Measurements from ENCODE around the gene DELE1. TPM values are rescaled to one million over a fixed set of nuclear protein-coding genes. Genes with fewer than 3 reads are reported as not detected.

DELE1 gene
- total RNA-seq, 1 donor from 2014 or later, result 73.3 TPM

GRCh38 chr5:141945511-141946051, 21.9 kb downstream of the DELE1 start:
- intact Hi-C loops (cut with DNase I), result no loop called here
- peak; percentile 49 for ATAC-seq
- no peak for DNase-seq (ENCODE audit: low spot score)

GRCh38 chr5:141947316-141947715, 23.6 kb downstream of the DELE1 start:
- DNase-seq (ENCODE audit: low spot score), result no peak
- ATAC-seq, result no peak
- intact Hi-C loops (cut with DNase I), result no loop called here

GRCh38 chr5:141948812-141949211, 25.1 kb downstream of the DELE1 start:
- intact Hi-C loops (cut with DNase I), result no loop called here
- DNase-seq (ENCODE audit: low spot score) (no peak), ATAC-seq (no peak)

GRCh38 chr5:141949511-141949910, 25.8 kb downstream of the DELE1 start:
- ATAC-seq (no peak), DNase-seq (ENCODE audit: low spot score) (no peak)
- intact Hi-C loops (cut with DNase I), result no loop called here

- DNase-seq (ENCODE audit: low spot score) (no peak), ATAC-seq (no peak)
- intact Hi-C loops (cut with DNase I), result no loop called here
These were observed 26.7 kb downstream of the DELE1 start for GRCh38 chr5:141950207-141951005.

GRCh38 chr5:141951332-141951781, 27.7 kb downstream of the DELE1 start:
- ATAC-seq, result no peak
- intact Hi-C loops (cut with DNase I), result no loop called here
- no peak for DNase-seq (ENCODE audit: low spot score)

GRCh38 chr5:141952020-141952419, 28.3 kb downstream of the DELE1 start:
- intact Hi-C loops (cut with DNase I), result no loop called here
- ATAC-seq (no peak), DNase-seq (ENCODE audit: low spot score) (no peak)

GRCh38 chr5:141954194-141954593, 30.5 kb downstream of the DELE1 start:
- ATAC-seq, result no peak
- intact Hi-C loops (cut with DNase I), result no loop called here
- DNase-seq (ENCODE audit: low spot score), result no peak

GRCh38 chr5:141957367-141957996, 33.8 kb downstream of the DELE1 start:
- no peak for DNase-seq (ENCODE audit: low spot score)
- ATAC-seq, result no peak
- intact Hi-C loops (cut with DNase I), result loop anchor here (5.0 kb wide), 2 partner anchors 265 to 885 kb away; no protein-coding TSS in a partner anchor

GRCh38 chr5:141958113-141958512, 34.4 kb downstream of the DELE1 start, which contains the start of gene PCDH12:
Gene PCDH12 (minus strand): TSS chr5:141958202. CDS start chr5:141957851, 351 bp downstream.
- DNase-seq (ENCODE audit: low spot score) (no peak), ATAC-seq (peak; percentile 37)
- intact Hi-C loops (cut with DNase I), result loop anchor here (5.0 kb wide), 2 partner anchors 266 to 886 kb away; no protein-coding TSS in a partner anchor

- ATAC-seq (peak; percentile 13), DNase-seq (ENCODE audit: low spot score) (no peak)
- intact Hi-C loops (cut with DNase I), result loop anchor here (5.0 kb wide), 2 partner anchors 266 to 886 kb away; no protein-coding TSS in a partner anchor
These were observed 35.0 kb downstream of the DELE1 start for GRCh38 chr5:141958546-141959172.

GRCh38 chr5:141960018-141960417, 36.3 kb downstream of the DELE1 start:
- ATAC-seq (no peak), DNase-seq (ENCODE audit: low spot score) (no peak)
- intact Hi-C loops (cut with DNase I), result loop anchor here (10.0 kb wide), 1 partner anchor 85 kb away; the partner anchor contains the start of gene PCDH1

GRCh38 chr5:141960449-141961323, 37.0 kb downstream of the DELE1 start:
- peak; percentile 92 for ATAC-seq
- intact Hi-C loops (cut with DNase I), result loop anchor here (10.0 kb wide), 1 partner anchor 86 kb away; the partner anchor contains the start of gene PCDH1
- DNase-seq (ENCODE audit: low spot score), result peak; percentile 95

GRCh38 chr5:141961466-141961865, 37.8 kb downstream of the DELE1 start:
- DNase-seq (ENCODE audit: low spot score), result no peak
- ATAC-seq, result no peak
- intact Hi-C loops (cut with DNase I), result loop anchor here (10.0 kb wide), 1 partner anchor 87 kb away; the partner anchor contains the start of gene PCDH1

GRCh38 chr5:141963701-141964100, 40.0 kb downstream of the DELE1 start:
- intact Hi-C loops (cut with DNase I), result loop anchor here (10.0 kb wide), 1 partner anchor 89 kb away; the partner anchor contains the start of gene PCDH1
- DNase-seq (ENCODE audit: low spot score) (no peak), ATAC-seq (no peak)

GRCh38 chr5:141965071-141965470, 41.4 kb downstream of the DELE1 start:
- ATAC-seq, result no peak
- no peak for DNase-seq (ENCODE audit: low spot score)
- intact Hi-C loops (cut with DNase I), result loop anchor here (10.0 kb wide), 1 partner anchor 90 kb away; the partner anchor contains the start of gene PCDH1

GRCh38 chr5:141966275-141966962, 42.7 kb downstream of the DELE1 start:
- intact Hi-C loops (cut with DNase I), result loop anchor here (10.0 kb wide), 1 partner anchor 92 kb away; the partner anchor contains the start of gene PCDH1

More at GRCh38 chr5:141966275-141966962, 42.7 kb downstream of the DELE1 start:
- ATAC-seq, result no peak
- DNase-seq (ENCODE audit: low spot score), result no peak
